ENCODE results near the gene B4GALT2. TPM values are rescaled to one million over a fixed set of nuclear protein-coding genes. Genes with fewer than 3 reads are reported as not detected.

B4GALT2 gene
- total RNA-seq, 1 donor from 2014 or later: 62.6 TPM

DNA sequence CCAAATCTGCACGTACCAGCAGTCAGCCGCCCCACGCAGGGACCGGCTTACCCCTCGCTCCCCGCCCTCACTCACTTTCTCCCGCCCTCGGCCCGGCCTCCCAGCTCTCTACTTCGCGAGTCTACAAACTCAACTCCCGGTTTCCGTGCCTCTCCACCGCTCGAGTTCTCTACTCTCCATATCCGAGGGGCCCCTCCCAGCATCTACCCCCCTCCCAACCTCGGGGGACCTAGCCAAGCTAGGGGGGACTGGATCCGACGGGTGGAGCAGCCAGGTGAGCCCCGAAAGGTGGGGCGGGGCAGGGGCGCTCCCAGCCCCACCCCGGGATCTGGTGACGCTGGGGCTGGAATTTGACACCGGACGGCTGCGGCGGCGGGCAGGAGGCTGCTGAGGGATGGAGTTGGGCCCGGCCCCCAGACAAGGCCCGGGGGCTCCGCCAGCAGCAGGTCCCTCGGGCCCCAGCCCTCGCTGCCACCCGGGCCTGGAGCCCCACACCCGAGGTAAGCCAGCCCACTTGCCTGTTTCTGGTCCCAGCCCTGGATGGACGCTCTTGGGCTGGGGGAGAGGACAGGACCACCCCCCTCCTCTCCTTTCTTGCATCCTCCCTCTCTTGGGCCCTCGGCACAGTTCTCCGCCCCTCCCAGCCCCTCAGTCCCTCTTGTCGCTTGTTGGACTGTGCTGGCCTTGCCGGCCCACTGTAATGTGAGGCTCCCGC, 45.5 kb upstream of the B4GALT2 start, which contains the start of gene ARTN:
Gene ARTN, plus strand, starts transcription at position 416 of the 715 bp plus-strand sequence. CDS start 1,856 bp downstream, outside the sequence.
- H3K4me3 ChIP-seq (ENCODE audit: low read depth, low read length): peak within 1 kb of the TSS; percentile 48
- TF ChIP-seq, protein P1, sequence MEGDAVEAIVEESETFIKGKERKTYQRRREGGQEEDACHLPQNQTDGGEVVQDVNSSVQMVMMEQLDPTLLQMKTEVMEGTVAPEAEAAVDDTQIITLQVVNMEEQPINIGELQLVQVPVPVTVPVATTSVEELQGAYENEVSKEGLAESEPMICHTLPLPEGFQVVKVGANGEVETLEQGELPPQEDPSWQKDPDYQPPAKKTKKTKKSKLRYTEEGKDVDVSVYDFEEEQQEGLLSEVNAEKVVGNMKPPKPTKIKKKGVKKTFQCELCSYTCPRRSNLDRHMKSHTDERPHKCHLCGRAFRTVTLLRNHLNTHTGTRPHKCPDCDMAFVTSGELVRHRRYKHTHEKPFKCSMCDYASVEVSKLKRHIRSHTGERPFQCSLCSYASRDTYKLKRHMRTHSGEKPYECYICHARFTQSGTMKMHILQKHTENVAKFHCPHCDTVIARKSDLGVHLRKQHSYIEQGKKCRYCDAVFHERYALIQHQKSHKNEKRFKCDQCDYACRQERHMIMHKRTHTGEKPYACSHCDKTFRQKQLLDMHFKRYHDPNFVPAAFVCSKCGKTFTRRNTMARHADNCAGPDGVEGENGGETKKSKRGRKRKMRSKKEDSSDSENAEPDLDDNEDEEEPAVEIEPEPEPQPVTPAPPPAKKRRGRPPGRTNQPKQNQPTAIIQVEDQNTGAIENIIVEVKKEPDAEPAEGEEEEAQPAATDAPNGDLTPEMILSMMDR (IDR thresholded peaks at IDR 0.05; ENCODE audit: insufficient read depth, low read length, poor library complexity, severe bottlenecking): no peak
- H3K36me3 ChIP-seq (ENCODE audit: control insufficient read depth, insufficient read depth, low read length): peaks cover 3% of the 10 kb centered on the region
- DNase-seq (ENCODE audit: low read depth): no peak
- H3K27me3 ChIP-seq (ENCODE audit: control insufficient read depth, insufficient read depth, low read length): no peaks in the 10 kb centered on the region

DNA sequence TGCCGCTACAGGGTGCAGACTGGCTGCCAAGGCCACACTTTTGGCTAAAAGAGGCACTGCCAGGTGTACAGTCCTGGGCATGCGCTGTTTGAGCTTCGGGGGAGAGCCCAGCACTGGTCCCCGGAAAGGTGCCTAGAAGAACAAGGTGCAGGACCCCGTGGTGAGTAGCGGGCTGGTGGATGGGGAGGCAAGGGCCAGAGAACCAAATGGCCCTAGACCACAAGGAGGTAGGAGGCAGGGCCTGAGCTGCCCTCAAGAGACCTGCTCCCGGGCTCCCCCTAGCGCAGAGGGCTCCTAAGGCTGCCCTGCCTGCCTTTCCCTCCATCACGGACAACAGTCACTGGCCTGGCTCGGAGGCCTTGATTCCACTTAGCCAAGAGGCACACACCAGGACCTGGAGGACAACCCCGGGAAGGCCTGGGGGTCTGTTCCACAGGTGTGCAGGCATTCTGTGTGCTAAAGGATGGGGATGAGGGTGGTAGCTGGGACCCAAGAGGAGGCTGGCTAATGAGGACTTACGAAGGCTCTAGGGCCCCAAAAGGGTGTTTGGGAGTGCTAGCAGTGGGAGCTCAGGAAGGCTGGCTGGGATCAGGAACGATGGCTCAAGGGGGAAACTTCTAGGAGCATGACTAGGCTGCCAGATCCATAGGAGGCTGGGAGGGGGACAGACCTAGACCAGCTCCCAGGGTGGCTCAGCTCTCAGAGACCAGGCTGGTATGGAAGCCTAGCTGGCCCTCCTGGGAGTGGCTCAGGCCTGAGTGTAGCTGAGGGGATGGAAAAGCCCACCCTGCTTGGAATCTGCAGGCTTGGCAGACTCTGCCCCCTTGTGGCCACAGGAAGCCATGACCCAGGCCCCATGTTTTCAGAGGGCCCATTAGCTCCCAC, 44.7 kb upstream of the B4GALT2 start:
- TF ChIP-seq, protein P1 (IDR thresholded peaks at IDR 0.05; ENCODE audit: insufficient read depth, low read length, poor library complexity, severe bottlenecking): peak; percentile 92
- H3K27me3 ChIP-seq (ENCODE audit: control insufficient read depth, insufficient read depth, low read length): no peaks in the 10 kb centered on the region
- H3K4me3 ChIP-seq (ENCODE audit: low read depth, low read length): no peak overlapping the region
- DNase-seq (ENCODE audit: low read depth): no peak
- H3K36me3 ChIP-seq (ENCODE audit: control insufficient read depth, insufficient read depth, low read length): peaks cover 3% of the 10 kb centered on the region

DNA sequence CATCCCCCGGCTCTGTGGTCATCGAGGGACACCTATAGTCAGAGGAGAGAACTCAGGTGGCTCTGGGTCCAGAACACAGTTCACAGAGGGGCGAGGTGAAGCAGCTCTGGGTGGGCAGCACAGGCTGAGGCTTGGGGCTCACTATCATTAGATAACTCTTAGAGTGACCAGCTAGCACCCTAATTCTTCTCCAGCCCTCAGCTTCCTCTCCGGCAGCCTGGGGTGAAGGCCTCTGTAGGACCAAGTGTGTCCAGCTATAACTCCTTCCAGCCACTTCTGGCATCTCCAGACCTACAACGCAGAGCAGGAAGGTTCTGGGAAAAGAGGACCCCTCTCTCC, 44.1 kb upstream of the B4GALT2 start:
- no peak overlapping the region for H3K4me3 ChIP-seq (ENCODE audit: low read depth, low read length)
- H3K36me3 ChIP-seq (ENCODE audit: control insufficient read depth, insufficient read depth, low read length): peaks cover 3% of the 10 kb centered on the region
- TF ChIP-seq, protein P1 (IDR thresholded peaks at IDR 0.05; ENCODE audit: insufficient read depth, low read length, poor library complexity, severe bottlenecking): no peak
- no peaks in the 10 kb centered on the region for H3K27me3 ChIP-seq (ENCODE audit: control insufficient read depth, insufficient read depth, low read length)
- DNase-seq (ENCODE audit: low read depth): no peak

DNA sequence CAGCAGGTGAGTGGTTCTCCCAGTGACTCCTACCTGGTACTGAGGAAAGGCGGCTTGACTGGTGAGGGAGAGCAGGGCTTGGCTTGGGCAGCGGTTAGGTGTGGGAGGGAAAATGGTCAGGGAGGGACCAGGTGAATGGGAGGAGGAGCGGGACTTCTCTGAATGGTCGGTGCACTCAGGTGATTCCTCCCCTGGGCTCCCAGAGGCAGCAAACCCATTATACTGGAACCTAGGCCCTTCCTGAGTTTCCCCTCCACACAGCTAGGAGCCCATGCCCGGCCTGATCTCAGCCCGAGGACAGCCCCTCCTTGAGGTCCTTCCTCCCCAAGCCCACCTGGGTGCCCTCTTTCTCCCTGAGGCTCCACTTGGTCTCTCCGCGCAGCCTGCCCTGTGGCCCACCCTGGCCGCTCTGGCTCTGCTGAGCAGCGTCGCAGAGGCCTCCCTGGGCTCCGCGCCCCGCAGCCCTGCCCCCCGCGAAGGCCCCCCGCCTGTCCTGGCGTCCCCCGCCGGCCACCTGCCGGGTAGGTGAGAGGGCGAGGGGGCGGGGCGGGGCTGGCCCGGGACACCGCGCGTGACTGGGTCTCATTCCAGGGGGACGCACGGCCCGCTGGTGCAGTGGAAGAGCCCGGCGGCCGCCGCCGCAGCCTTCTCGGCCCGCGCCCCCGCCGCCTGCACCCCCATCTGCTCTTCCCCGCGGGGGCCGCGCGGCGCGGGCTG, 43.1 kb upstream of the B4GALT2 start:
- no peak for DNase-seq (ENCODE audit: low read depth)
- peak overlapping the region; percentile 27 for H3K4me3 ChIP-seq (ENCODE audit: low read depth, low read length)

DNA sequence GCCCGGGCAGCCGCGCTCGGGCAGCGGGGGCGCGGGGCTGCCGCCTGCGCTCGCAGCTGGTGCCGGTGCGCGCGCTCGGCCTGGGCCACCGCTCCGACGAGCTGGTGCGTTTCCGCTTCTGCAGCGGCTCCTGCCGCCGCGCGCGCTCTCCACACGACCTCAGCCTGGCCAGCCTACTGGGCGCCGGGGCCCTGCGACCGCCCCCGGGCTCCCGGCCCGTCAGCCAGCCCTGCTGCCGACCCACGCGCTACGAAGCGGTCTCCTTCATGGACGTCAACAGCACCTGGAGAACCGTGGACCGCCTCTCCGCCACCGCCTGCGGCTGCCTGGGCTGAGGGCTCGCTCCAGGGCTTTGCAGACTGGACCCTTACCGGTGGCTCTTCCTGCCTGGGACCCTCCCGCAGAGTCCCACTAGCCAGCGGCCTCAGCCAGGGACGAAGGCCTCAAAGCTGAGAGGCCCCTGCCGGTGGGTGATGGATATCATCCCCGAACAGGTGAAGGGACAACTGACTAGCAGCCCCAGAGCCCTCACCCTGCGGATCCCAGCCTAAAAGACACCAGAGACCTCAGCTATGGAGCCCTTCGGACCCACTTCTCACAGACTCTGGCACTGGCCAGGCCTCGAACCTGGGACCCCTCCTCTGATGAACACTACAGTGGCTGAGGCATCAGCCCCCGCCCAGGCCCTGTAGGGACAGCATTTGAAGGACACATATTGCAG, 42.4 kb upstream of the B4GALT2 start:
- no peak for DNase-seq (ENCODE audit: low read depth)
- no peaks in the 10 kb centered on the region for H3K27me3 ChIP-seq (ENCODE audit: control insufficient read depth, insufficient read depth, low read length)

More for the DNA sequence above, 43.1 kb upstream of the B4GALT2 start:
- H3K27me3 ChIP-seq (ENCODE audit: control insufficient read depth, insufficient read depth, low read length): no peaks in the 10 kb centered on the region
- TF ChIP-seq, protein P1 (IDR thresholded peaks at IDR 0.05; ENCODE audit: insufficient read depth, low read length, poor library complexity, severe bottlenecking): no peak
- H3K36me3 ChIP-seq (ENCODE audit: control insufficient read depth, insufficient read depth, low read length): no peaks in the 10 kb centered on the region

More for the DNA sequence above, 42.4 kb upstream of the B4GALT2 start:
- TF ChIP-seq, protein P1 (IDR thresholded peaks at IDR 0.05; ENCODE audit: insufficient read depth, low read length, poor library complexity, severe bottlenecking): no peak
- H3K4me3 ChIP-seq (ENCODE audit: low read depth, low read length): peak overlapping the region; percentile 19
- H3K36me3 ChIP-seq (ENCODE audit: control insufficient read depth, insufficient read depth, low read length): no peaks in the 10 kb centered on the region

Measured in kidney epithelial cell (primary cell).